DND-41 (cell line): ENCODE data around the gene THRA.

Experiments
- ATAC-seq: fragments of 200-7000 bp; cut with Tn5 transposase; 3 replicates; pipeline ENCODE4 v1.9.1; 2021; ENCODE audit warnings: low read depth; ENCODE audit not compliant: insufficient read depth
- DNase-seq: peaks from one replicate; pipeline ENCODE4 v3.0.0-alpha.2; 2020
- H2AFZ ChIP-seq: 2 replicates; pipeline ENCODE4 v1.6.0; 2012; ENCODE audit warnings: low read depth, low read length
- H3K27ac ChIP-seq: 2 replicates; pipeline ENCODE4 v1.5.1; 2012; ENCODE audit warnings: low read length, inconsistent platforms
- H3K27me3 ChIP-seq: fragments of 200-600 bp; sonication (generic); 2 replicates; pipeline ENCODE4 v1.6.0; 2012; ENCODE audit warnings: low read length, mild to moderate bottlenecking, inconsistent platforms; ENCODE audit not compliant: insufficient read depth, poor library complexity
- H3K36me3 ChIP-seq: 2 replicates; pipeline ENCODE4 v1.5.1; 2012; ENCODE audit warnings: low read length, inconsistent platforms; ENCODE audit not compliant: insufficient read depth
- H3K4me1 ChIP-seq: 2 replicates; pipeline ENCODE4 v1.5.1; 2012; ENCODE audit warnings: mild to moderate bottlenecking, low read length; ENCODE audit not compliant: insufficient read depth
- H3K4me2 ChIP-seq: 2 replicates; pipeline ENCODE4 v1.6.0; 2012; ENCODE audit warnings: mild to moderate bottlenecking, moderate library complexity, low read length, inconsistent platforms; ENCODE audit not compliant: insufficient read depth
- H3K4me3 ChIP-seq, 2 experiments: fragments of 200-600 bp in 1 of 2; shearing (Covaris generic) in 1 of 2; 2 replicates each; pipeline ENCODE4 v1.5.1; 2012 to 2016; ENCODE audit warnings: inconsistent platforms in 2 of 2, low read length in 2 of 2, mild to moderate bottlenecking in 2 of 2, low read depth in 1 of 2, moderate library complexity in 1 of 2
- H3K79me2 ChIP-seq: 2 replicates; pipeline ENCODE4 v1.6.0; 2012; ENCODE audit warnings: low read length, inconsistent platforms; ENCODE audit not compliant: insufficient read depth
- H3K9ac ChIP-seq: 2 replicates; pipeline ENCODE4 v1.6.0; 2012; ENCODE audit warnings: low read depth, mild to moderate bottlenecking, inconsistent platforms, low read length, moderate library complexity
- H3K9me3 ChIP-seq: 2 replicates; pipeline ENCODE4 v1.5.1; 2012; ENCODE audit warnings: low read length, moderate library complexity, mild to moderate bottlenecking, inconsistent platforms; ENCODE audit not compliant: insufficient read depth, severe bottlenecking
- H4K20me1 ChIP-seq: 2 replicates; pipeline ENCODE4 v1.6.0; 2012; ENCODE audit warnings: low read length; ENCODE audit not compliant: insufficient read depth
- CTCF ChIP-seq: IDR thresholded peaks from 2 replicates; pipeline ENCODE4 v1.5.1; 2012; ENCODE audit warnings: borderline replicate concordance, low read length, moderate library complexity, mild to moderate bottlenecking; ENCODE audit not compliant: poor library complexity, severe bottlenecking; ENCODE audit errors: extremely low read depth
- EZH2 ChIP-seq: IDR thresholded peaks from 3 replicates; pipeline ENCODE4 v1.6.1; 2012; ENCODE audit warnings: borderline replicate concordance, low read depth, mild to moderate bottlenecking, moderate library complexity, low read length, inconsistent platforms; ENCODE audit not compliant: severe bottlenecking

The THRA gene

GRCh38 chr17:40019140-40019991, 43.4 kb upstream of the THRA start:
- no peaks in the 10 kb centered on the region for H3K9me3 ChIP-seq
- TF ChIP-seq CTCF (no peak), EZH2 (no peak)
- H4K20me1 ChIP-seq = no peaks in the 10 kb centered on the region
- peaks cover 51% of the 10 kb centered on the region for H3K36me3 ChIP-seq
- H3K9ac ChIP-seq = no peak overlapping the region
- no peak overlapping the region for H3K4me3 ChIP-seq
- no peak overlapping the region for H3K27ac ChIP-seq
- H2AFZ ChIP-seq = no peak overlapping the region
- no peaks in the 10 kb centered on the region for H3K79me2 ChIP-seq
- no peak overlapping the region for H3K4me2 ChIP-seq
- no peak for DNase-seq
- H3K4me1 ChIP-seq = no peaks in the 10 kb centered on the region
- H3K27me3 ChIP-seq = no peaks in the 10 kb centered on the region
- no peak for ATAC-seq

- Histone ChIP-seq H3K27me3 (no peaks in the 10 kb centered on the region), H3K9me3 (no peaks in the 10 kb centered on the region), H3K4me2 (no peak overlapping the region), H3K9ac (no peak overlapping the region), H2AFZ (no peak overlapping the region), H3K79me2 (no peaks in the 10 kb centered on the region), H3K27ac (no peak overlapping the region), H3K4me1 (no peaks in the 10 kb centered on the region), H3K4me3 (no peak overlapping the region), H3K36me3 (peaks cover 55% of the 10 kb centered on the region), H4K20me1 (no peaks in the 10 kb centered on the region)
- TF ChIP-seq CTCF (no peak), EZH2 (no peak)
- ATAC-seq (no peak), DNase-seq (no peak)
Observed at GRCh38 chr17:40020146-40020545, 42.6 kb upstream of the THRA start.

- no peaks in the 10 kb centered on the region for H4K20me1 ChIP-seq
- TF ChIP-seq EZH2 (no peak), CTCF (no peak)
- no peak overlapping the region for H3K27ac ChIP-seq
- ATAC-seq (no peak), DNase-seq (no peak)
- H3K4me2 ChIP-seq = no peak overlapping the region
- H3K36me3 ChIP-seq = peaks cover 69% of the 10 kb centered on the region
- no peak overlapping the region for H2AFZ ChIP-seq
- no peaks in the 10 kb centered on the region for H3K4me1 ChIP-seq
- no peaks in the 10 kb centered on the region for H3K79me2 ChIP-seq
- no peak overlapping the region for H3K4me3 ChIP-seq
- H3K9ac ChIP-seq = no peak overlapping the region
- H3K27me3 ChIP-seq = no peaks in the 10 kb centered on the region
- H3K9me3 ChIP-seq = no peaks in the 10 kb centered on the region
Observed at GRCh38 chr17:40021451-40021971, 41.3 kb upstream of the THRA start.
